ENCODE results near the gene SCAPER.

The SCAPER gene

DNA sequence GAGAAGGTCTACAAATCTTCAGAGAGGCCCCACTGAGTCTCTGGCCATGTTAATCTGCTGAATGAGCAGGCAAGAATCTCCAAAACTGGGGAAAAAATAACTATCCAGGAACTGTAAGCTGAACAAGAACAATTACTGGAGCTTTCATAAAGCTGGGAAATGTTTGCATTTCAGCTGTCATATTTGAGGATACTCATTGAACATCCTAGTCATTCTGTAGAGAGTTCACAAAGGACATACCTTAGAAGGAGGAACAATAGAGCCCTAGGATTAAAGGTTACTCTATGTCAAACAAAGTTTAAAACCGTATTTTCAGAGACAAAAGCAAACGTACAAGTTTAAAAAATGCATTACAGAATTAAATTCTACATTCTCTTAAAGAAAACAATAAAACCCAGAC is 257.5 kb downstream of the SCAPER start:
- H3K4me3 ChIP-seq (ENCODE audit: low read depth, low read length): no peak overlapping the region
- H3K27ac ChIP-seq: no peak overlapping the region
- H3K27me3 ChIP-seq (ENCODE audit: insufficient read depth, low read depth, severe bottlenecking): no peaks in the 10 kb centered on the region
- peaks cover 5% of the 10 kb centered on the region; the same call in 1 of the 2 replicates for H3K36me3 ChIP-seq
- TF ChIP-seq, protein P1, sequence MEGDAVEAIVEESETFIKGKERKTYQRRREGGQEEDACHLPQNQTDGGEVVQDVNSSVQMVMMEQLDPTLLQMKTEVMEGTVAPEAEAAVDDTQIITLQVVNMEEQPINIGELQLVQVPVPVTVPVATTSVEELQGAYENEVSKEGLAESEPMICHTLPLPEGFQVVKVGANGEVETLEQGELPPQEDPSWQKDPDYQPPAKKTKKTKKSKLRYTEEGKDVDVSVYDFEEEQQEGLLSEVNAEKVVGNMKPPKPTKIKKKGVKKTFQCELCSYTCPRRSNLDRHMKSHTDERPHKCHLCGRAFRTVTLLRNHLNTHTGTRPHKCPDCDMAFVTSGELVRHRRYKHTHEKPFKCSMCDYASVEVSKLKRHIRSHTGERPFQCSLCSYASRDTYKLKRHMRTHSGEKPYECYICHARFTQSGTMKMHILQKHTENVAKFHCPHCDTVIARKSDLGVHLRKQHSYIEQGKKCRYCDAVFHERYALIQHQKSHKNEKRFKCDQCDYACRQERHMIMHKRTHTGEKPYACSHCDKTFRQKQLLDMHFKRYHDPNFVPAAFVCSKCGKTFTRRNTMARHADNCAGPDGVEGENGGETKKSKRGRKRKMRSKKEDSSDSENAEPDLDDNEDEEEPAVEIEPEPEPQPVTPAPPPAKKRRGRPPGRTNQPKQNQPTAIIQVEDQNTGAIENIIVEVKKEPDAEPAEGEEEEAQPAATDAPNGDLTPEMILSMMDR (IDR thresholded peaks at IDR 0.05; ENCODE audit: low read depth, low read length): no peak
- DNase-seq: no peak
- H3K9me3 ChIP-seq (ENCODE audit: severe bottlenecking): no peaks in the 10 kb centered on the region

DNA sequence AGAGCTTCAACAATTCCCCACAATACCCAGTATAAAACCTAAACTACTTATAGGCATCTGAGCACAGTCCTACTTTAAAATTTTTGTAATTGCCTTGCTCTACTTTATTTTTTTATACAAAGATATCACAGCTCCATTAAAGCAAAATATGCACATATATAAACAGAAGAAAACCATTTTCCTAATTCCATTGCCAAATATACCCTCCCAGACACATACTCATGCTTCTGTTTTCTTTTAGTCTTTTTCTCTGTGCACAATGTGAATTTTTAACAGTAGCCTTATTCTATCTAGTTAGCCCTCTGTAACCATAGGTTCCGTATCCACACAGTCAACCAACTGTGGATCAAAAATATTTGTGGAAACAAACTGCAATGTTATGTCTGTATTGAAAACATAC is 260.5 kb downstream of the SCAPER start:
- H3K36me3 ChIP-seq: peaks cover 5% of the 10 kb centered on the region; the same call in 1 of the 2 replicates
- DNase-seq: no peak
- H3K4me3 ChIP-seq (ENCODE audit: low read depth, low read length): no peak overlapping the region
- no peak overlapping the region for H3K27ac ChIP-seq
- no peaks in the 10 kb centered on the region for H3K9me3 ChIP-seq (ENCODE audit: severe bottlenecking)
- TF ChIP-seq, protein P1 (IDR thresholded peaks at IDR 0.05; ENCODE audit: low read depth, low read length): no peak
- H3K27me3 ChIP-seq (ENCODE audit: insufficient read depth, low read depth, severe bottlenecking): no peaks in the 10 kb centered on the region

DNA sequence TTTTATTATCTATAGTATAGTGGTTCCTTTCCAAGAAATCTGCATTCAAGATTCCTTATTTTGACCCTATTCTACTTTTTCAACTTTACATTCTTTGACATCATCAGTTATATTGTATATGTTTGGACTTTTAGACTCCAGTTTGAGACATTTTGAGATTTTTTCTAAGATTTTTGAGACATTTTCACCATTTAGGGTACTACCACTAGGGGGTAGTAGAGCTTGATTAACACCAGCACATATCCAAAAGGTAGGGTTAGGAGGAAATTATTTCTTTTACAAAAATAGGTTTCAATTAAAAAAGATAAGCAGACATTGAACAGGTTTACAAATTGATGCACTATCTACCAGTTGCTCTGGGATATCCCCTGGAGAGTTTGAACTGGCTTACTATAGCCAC is 262.5 kb downstream of the SCAPER start:
- Histone ChIP-seq H3K4me3 (ENCODE audit: low read depth, low read length) (no peak overlapping the region), H3K9me3 (ENCODE audit: severe bottlenecking) (no peaks in the 10 kb centered on the region), H3K27ac (no peak overlapping the region), H3K36me3 (peaks cover 5% of the 10 kb centered on the region; the same call in 1 of the 2 replicates), H3K27me3 (ENCODE audit: insufficient read depth, low read depth, severe bottlenecking) (no peaks in the 10 kb centered on the region)
- no peak for DNase-seq
- TF ChIP-seq, protein P1 (IDR thresholded peaks at IDR 0.05; ENCODE audit: low read depth, low read length): 0 out of 2 replicates have a peak, but pooled peaks have one; percentile 9

DNA sequence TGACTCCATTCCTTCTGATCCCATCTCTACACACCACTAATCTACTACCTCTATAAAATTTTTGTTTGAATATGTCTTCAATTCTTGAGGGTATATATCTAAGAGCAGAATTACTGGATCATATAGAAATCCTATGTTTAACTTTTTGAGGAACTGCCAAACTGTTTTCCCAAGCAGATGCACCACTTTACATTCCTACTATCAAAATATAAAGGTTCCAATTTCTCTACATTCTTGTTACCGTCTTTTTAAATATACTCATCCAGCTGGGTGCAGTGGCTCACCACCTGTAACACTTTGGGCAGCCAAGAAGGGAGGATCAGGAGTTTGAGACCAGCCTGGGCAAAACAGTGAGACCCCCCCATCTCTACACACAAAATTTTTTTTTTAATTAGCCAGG is 268.0 kb downstream of the SCAPER start:
- Histone ChIP-seq H3K27ac (no peak overlapping the region), H3K4me3 (ENCODE audit: low read depth, low read length) (no peak overlapping the region), H3K36me3 (no peaks in the 10 kb centered on the region; the same call in 1 of the 2 replicates), H3K9me3 (ENCODE audit: severe bottlenecking) (peaks cover 2% of the 10 kb centered on the region), H3K27me3 (ENCODE audit: insufficient read depth, low read depth, severe bottlenecking) (no peaks in the 10 kb centered on the region)
- DNase-seq: no peak
- TF ChIP-seq, protein P1 (IDR thresholded peaks at IDR 0.05; ENCODE audit: low read depth, low read length): no peak

DNA sequence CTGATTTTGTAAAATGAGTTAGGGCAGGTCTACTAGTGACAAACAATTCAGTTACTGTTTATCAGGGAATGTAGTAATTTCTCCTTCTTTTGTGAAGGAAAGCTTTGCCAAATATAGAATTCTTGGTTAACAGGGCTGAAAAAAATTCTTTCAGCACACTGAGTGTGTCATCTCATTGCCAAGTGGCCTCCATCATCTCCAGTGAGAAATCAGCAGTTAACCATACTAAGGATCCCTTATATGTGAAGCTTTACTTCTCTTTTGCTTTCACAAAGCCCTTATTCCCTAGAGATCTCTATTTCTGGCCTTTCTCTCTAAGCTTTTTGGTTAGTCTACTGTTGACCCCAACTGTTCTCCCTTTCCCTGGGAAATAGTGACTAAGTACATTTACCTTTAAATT is 269.1 kb downstream of the SCAPER start:
- no peaks in the 10 kb centered on the region; the same call in 1 of the 2 replicates for H3K36me3 ChIP-seq
- H3K27me3 ChIP-seq (ENCODE audit: insufficient read depth, low read depth, severe bottlenecking): no peaks in the 10 kb centered on the region
- TF ChIP-seq, protein P1 (IDR thresholded peaks at IDR 0.05; ENCODE audit: low read depth, low read length): no peak

DNA sequence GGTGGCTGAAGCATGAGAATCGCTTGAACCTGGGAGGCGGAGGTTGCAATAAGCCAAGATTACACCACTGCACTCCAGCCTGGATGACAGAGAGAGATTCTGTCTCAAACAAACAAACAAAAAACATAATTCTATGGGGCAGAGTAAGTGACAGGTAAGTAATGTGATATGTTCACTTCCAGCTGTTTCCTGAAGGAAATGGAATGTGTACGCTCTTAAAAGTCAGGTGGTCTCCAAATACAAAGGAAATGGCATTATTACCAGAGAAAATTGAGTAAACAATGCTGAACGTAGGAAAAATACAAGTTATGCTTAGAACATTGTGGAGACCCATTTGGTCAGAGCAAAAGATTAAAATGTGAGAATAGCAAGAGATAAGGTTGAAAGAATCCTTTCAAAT is 278.5 kb downstream of the SCAPER start:
- Histone ChIP-seq H3K36me3 (no peaks in the 10 kb centered on the region), H3K4me3 (ENCODE audit: low read depth, low read length) (no peak overlapping the region), H3K27ac (no peak overlapping the region), H3K9me3 (ENCODE audit: severe bottlenecking) (peaks cover 3% of the 10 kb centered on the region), H3K27me3 (ENCODE audit: insufficient read depth, low read depth, severe bottlenecking) (no peaks in the 10 kb centered on the region)
- TF ChIP-seq, protein P1 (IDR thresholded peaks at IDR 0.05; ENCODE audit: low read depth, low read length): no peak
- no peak for DNase-seq

More for the DNA sequence above, 269.1 kb downstream of the SCAPER start:
- DNase-seq: no peak
- Histone ChIP-seq H3K9me3 (ENCODE audit: severe bottlenecking) (peaks cover 2% of the 10 kb centered on the region), H3K27ac (no peak overlapping the region), H3K4me3 (ENCODE audit: low read depth, low read length) (no peak overlapping the region)
